ENCODE results near the gene RIPPLY1.

DNA sequence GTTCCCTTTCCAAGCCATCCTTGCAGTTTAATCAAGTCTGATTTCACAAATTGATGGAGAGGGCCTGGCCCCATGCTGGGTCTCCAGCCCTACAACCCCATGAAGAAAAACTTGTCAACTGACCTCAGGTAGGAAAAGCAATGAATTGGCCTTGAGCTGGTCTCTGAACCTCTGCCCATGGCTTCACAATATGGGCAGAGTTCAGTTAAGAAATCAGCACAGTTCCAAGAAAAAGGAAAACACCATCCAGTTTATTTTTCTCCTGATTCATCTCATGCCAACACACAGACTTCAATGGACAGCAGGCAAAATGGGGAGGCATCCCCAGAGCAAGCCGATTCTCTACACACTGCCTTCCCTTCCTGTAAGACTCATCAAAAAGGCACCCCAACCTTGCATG is 3.3 kb downstream of the RIPPLY1 start:
- TF ChIP-seq, protein P1, sequence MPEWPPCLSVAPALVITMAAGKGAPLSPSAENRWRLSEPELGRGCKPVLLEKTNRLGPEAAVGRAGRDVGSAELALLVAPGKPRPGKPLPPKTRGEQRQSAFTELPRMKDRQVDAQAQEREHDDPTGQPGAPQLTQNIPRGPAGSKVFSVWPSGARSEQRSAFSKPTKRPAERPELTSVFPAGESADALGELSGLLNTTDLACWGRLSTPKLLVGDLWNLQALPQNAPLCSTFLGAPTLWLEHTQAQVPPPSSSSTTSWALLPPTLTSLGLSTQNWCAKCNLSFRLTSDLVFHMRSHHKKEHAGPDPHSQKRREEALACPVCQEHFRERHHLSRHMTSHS (tag by site-specific recombination; IDR thresholded peaks at IDR 0.05): no peak
- TF ChIP-seq ZNF549 (tag by site-specific recombination; IDR thresholded peaks at IDR 0.05): no peak
- TF ChIP-seq ZNF416 (tag by site-specific recombination; IDR thresholded peaks at IDR 0.05): no peak
- TF ChIP-seq, protein P2, sequence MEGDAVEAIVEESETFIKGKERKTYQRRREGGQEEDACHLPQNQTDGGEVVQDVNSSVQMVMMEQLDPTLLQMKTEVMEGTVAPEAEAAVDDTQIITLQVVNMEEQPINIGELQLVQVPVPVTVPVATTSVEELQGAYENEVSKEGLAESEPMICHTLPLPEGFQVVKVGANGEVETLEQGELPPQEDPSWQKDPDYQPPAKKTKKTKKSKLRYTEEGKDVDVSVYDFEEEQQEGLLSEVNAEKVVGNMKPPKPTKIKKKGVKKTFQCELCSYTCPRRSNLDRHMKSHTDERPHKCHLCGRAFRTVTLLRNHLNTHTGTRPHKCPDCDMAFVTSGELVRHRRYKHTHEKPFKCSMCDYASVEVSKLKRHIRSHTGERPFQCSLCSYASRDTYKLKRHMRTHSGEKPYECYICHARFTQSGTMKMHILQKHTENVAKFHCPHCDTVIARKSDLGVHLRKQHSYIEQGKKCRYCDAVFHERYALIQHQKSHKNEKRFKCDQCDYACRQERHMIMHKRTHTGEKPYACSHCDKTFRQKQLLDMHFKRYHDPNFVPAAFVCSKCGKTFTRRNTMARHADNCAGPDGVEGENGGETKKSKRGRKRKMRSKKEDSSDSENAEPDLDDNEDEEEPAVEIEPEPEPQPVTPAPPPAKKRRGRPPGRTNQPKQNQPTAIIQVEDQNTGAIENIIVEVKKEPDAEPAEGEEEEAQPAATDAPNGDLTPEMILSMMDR (tag by site-specific recombination; IDR thresholded peaks at IDR 0.05): no peak
- no peak for TF ChIP-seq ZNF311 (tag by site-specific recombination; IDR thresholded peaks at IDR 0.05; ENCODE audit: borderline replicate concordance)
- TF ChIP-seq ZNF274 (IDR thresholded peaks at IDR 0.05; ENCODE audit: low read length): no peak
- TF ChIP-seq ZNF274 (tag by site-specific recombination; IDR thresholded peaks at IDR 0.05; ENCODE audit: borderline replicate concordance): no peak
- TF ChIP-seq ZBTB7A (tag by site-specific recombination; IDR thresholded peaks at IDR 0.05; ENCODE audit: low read depth): no peak
- TF ChIP-seq, protein P3, sequence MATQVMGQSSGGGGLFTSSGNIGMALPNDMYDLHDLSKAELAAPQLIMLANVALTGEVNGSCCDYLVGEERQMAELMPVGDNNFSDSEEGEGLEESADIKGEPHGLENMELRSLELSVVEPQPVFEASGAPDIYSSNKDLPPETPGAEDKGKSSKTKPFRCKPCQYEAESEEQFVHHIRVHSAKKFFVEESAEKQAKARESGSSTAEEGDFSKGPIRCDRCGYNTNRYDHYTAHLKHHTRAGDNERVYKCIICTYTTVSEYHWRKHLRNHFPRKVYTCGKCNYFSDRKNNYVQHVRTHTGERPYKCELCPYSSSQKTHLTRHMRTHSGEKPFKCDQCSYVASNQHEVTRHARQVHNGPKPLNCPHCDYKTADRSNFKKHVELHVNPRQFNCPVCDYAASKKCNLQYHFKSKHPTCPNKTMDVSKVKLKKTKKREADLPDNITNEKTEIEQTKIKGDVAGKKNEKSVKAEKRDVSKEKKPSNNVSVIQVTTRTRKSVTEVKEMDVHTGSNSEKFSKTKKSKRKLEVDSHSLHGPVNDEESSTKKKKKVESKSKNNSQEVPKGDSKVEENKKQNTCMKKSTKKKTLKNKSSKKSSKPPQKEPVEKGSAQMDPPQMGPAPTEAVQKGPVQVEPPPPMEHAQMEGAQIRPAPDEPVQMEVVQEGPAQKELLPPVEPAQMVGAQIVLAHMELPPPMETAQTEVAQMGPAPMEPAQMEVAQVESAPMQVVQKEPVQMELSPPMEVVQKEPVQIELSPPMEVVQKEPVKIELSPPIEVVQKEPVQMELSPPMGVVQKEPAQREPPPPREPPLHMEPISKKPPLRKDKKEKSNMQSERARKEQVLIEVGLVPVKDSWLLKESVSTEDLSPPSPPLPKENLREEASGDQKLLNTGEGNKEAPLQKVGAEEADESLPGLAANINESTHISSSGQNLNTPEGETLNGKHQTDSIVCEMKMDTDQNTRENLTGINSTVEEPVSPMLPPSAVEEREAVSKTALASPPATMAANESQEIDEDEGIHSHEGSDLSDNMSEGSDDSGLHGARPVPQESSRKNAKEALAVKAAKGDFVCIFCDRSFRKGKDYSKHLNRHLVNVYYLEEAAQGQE (tag by site-specific recombination; IDR thresholded peaks at IDR 0.05): no peak
